ENCODE data around the gene AP3B2.

- no peak for TF ChIP-seq POLR2A (IDR thresholded peaks at IDR 0.05)
- TF ChIP-seq, protein P1, sequence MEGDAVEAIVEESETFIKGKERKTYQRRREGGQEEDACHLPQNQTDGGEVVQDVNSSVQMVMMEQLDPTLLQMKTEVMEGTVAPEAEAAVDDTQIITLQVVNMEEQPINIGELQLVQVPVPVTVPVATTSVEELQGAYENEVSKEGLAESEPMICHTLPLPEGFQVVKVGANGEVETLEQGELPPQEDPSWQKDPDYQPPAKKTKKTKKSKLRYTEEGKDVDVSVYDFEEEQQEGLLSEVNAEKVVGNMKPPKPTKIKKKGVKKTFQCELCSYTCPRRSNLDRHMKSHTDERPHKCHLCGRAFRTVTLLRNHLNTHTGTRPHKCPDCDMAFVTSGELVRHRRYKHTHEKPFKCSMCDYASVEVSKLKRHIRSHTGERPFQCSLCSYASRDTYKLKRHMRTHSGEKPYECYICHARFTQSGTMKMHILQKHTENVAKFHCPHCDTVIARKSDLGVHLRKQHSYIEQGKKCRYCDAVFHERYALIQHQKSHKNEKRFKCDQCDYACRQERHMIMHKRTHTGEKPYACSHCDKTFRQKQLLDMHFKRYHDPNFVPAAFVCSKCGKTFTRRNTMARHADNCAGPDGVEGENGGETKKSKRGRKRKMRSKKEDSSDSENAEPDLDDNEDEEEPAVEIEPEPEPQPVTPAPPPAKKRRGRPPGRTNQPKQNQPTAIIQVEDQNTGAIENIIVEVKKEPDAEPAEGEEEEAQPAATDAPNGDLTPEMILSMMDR (IDR thresholded peaks at IDR 0.05 in 8 of 11, conservative IDR thresholded peaks at IDR 0.05 in 3 of 11): no peak
Observed at GRCh38 chr15:82709081-82709420, 624 bp downstream of the AP3B2 start.

Measured in spleen (tissue), 7 donors.